Uterus (tissue), 2 donors: ENCODE data around the gene SKIC3.

ENCODE experiments used
- CTCF ChIP-seq, 4 experiments: fragments of 200-600 bp in 2 of 4; fragments of 450-650 bp in 2 of 4; sonication (generic) in 2 of 4; IDR thresholded peaks; one replicate each; pipeline ENCODE4 v1.5.1; 2016 to 2019; ENCODE audit warnings: antibody characterized with exemption in 4 of 4, mild to moderate bottlenecking in 2 of 4, moderate library complexity in 1 of 4
- POLR2A ChIP-seq, 2 donors: fragments of 450-650 bp; IDR thresholded peaks; one replicate each; pipeline ENCODE4 v1.6.1; 2016; ENCODE audit warnings: antibody characterized with exemption in 2 of 2, mild to moderate bottlenecking in 1 of 2, moderate library complexity in 1 of 2

GRCh38 chr5:95572016-95572415 is 17.2 kb upstream of the SKIC3 start:
- TF ChIP-seq CTCF (IDR thresholded peaks at IDR 0.05), result no peak
- no peak for TF ChIP-seq POLR2A (IDR thresholded peaks at IDR 0.05)
